ENCODE data around the gene PICK1. TPM values are rescaled to one million over a fixed set of nuclear protein-coding genes. Genes with fewer than 3 reads are reported as not detected.

The PICK1 gene
- polyA plus RNA-seq, 1 donor from 2014 or later: 101 TPM

- Histone ChIP-seq H3K79me2 (replicated peaks; ENCODE audit: insufficient read depth, low read length) (no peaks in the 10 kb centered on the region), H3K4me2 (ENCODE audit: low read length) (no peak overlapping the region), H4K20me1 (ENCODE audit: insufficient read depth) (no peaks in the 10 kb centered on the region), H3F3A (ENCODE audit: insufficient read depth, low read length, poor library complexity, severe bottlenecking) (no peaks in the 10 kb centered on the region), H3K27me3 (ENCODE audit: insufficient read depth, low read depth, low read length) (peaks cover 2% of the 10 kb centered on the region), H3K9ac (ENCODE audit: low read length) (no peak overlapping the region), H3K36me3 (ENCODE audit: insufficient read depth, low read length) (no peaks in the 10 kb centered on the region), H3K27ac (ENCODE audit: low read length) (no peak overlapping the region), H3K9me3 (ENCODE audit: low read length) (no peaks in the 10 kb centered on the region), H2AFZ (ENCODE audit: low read depth, low read length) (no peak overlapping the region), H3K9me2 (ENCODE audit: insufficient read depth, low read length) (no peaks in the 10 kb centered on the region), H3K4me3 (ENCODE audit: low read length) (no peak overlapping the region)
- no peak for TF ChIP-seq EP300 (conservative IDR thresholded peaks at IDR 0.05; ENCODE audit: poor library complexity, severe bottlenecking)
- no peak for TF ChIP-seq REST (IDR thresholded peaks at IDR 0.05; ENCODE audit: borderline replicate concordance)
- no peak for TF ChIP-seq CTCF (IDR thresholded peaks at IDR 0.05; ENCODE audit: poor library complexity, severe bottlenecking)
- TF ChIP-seq RAD21 (conservative IDR thresholded peaks at IDR 0.05): no peak
- no peak for TF ChIP-seq SMC3 (conservative IDR thresholded peaks at IDR 0.05; ENCODE audit: poor library complexity)
- no peak for TF ChIP-seq EZH2 (IDR thresholded peaks at IDR 0.05; ENCODE audit: borderline replicate concordance, insufficient read depth, low read length, poor library complexity, severe bottlenecking)
- no peak for TF ChIP-seq POLR2AphosphoS5 (IDR thresholded peaks at IDR 0.05)
- no peak for TF ChIP-seq MXI1 (conservative IDR thresholded peaks at IDR 0.05; ENCODE audit: poor library complexity, severe bottlenecking)
- TF ChIP-seq TAF1 (IDR thresholded peaks at IDR 0.05; ENCODE audit: low read depth): no peak
Measured at GRCh38 chr22:38086942-38087341, 29.7 kb downstream of the PICK1 start.

GRCh38 chr22:38087855-38088254, 30.7 kb downstream of the PICK1 start:
- H3K79me2 ChIP-seq (replicated peaks; ENCODE audit: insufficient read depth, low read length): no peaks in the 10 kb centered on the region
- H3K9me3 ChIP-seq (ENCODE audit: low read length): no peaks in the 10 kb centered on the region
- no peaks in the 10 kb centered on the region for H3F3A ChIP-seq (ENCODE audit: insufficient read depth, low read length, poor library complexity, severe bottlenecking)
- H3K27ac ChIP-seq (ENCODE audit: low read length): no peak overlapping the region
- H3K4me2 ChIP-seq (ENCODE audit: low read length): no peak overlapping the region
- no peaks in the 10 kb centered on the region for H3K27me3 ChIP-seq (ENCODE audit: insufficient read depth, low read depth, low read length)
- no peaks in the 10 kb centered on the region for H3K36me3 ChIP-seq (ENCODE audit: insufficient read depth, low read length)
- no peak overlapping the region for H2AFZ ChIP-seq (ENCODE audit: low read depth, low read length)
- H3K9me2 ChIP-seq (ENCODE audit: insufficient read depth, low read length): no peaks in the 10 kb centered on the region
- no peaks in the 10 kb centered on the region for H4K20me1 ChIP-seq (ENCODE audit: insufficient read depth)
- TF ChIP-seq RAD21 (conservative IDR thresholded peaks at IDR 0.05) (no peak), EP300 (conservative IDR thresholded peaks at IDR 0.05; ENCODE audit: poor library complexity, severe bottlenecking) (no peak), EZH2 (IDR thresholded peaks at IDR 0.05; ENCODE audit: borderline replicate concordance, insufficient read depth, low read length, poor library complexity, severe bottlenecking) (no peak), REST (IDR thresholded peaks at IDR 0.05; ENCODE audit: borderline replicate concordance) (no peak), SMC3 (conservative IDR thresholded peaks at IDR 0.05; ENCODE audit: poor library complexity) (no peak), TAF1 (IDR thresholded peaks at IDR 0.05; ENCODE audit: low read depth) (no peak), POLR2AphosphoS5 (IDR thresholded peaks at IDR 0.05) (no peak), MXI1 (conservative IDR thresholded peaks at IDR 0.05; ENCODE audit: poor library complexity, severe bottlenecking) (no peak)
- no peak overlapping the region for H3K9ac ChIP-seq (ENCODE audit: low read length)
- H3K4me3 ChIP-seq (ENCODE audit: low read length): no peak overlapping the region
